Natural killer cell (primary cell): ENCODE data around the gene SH3RF2. TPM values are rescaled to one million over a fixed set of nuclear protein-coding genes. Genes with fewer than 3 reads are reported as not detected.

ENCODE experiments used
- ATAC-seq, 3 donors: fragments of 150-1000 bp in 2 of 3; fragments of 200-7000 bp in 1 of 3; cut with Tn5 transposase; 1 replicate in 1 of 3; 2 replicates in 2 of 3; pipeline ENCODE4 v1.10.0; 2021; ENCODE audit warnings: mild to moderate bottlenecking in 2 of 3, moderate library complexity in 2 of 3
- DNase-seq, 2 donors: peaks; one replicate each; pipeline versions ENCODE4 v3.0.0 to v3.0.0-alpha.2; 2013 to 2021; ENCODE audit warnings: mixed read lengths in 1 of 2
- H3K27ac ChIP-seq: one replicate; pipeline ENCODE4 v1.5.1; 2013; ENCODE audit warnings: mild to moderate bottlenecking, low read length
- H3K27me3 ChIP-seq: one replicate; pipeline ENCODE4 v1.6.1; 2013; ENCODE audit warnings: low read length; ENCODE audit not compliant: control insufficient read depth, insufficient read depth
- H3K36me3 ChIP-seq: one replicate; pipeline ENCODE4 v1.6.1; 2013; ENCODE audit warnings: low read length; ENCODE audit not compliant: control insufficient read depth, insufficient read depth
- H3K4me1 ChIP-seq: one replicate; pipeline ENCODE4 v1.6.1; 2013; ENCODE audit warnings: low read length; ENCODE audit not compliant: control insufficient read depth, insufficient read depth
- H3K4me3 ChIP-seq: one replicate; pipeline ENCODE4 v1.5.1; 2013; ENCODE audit warnings: low read length
- H3K9me3 ChIP-seq: one replicate; pipeline ENCODE4 v1.6.1; 2013; ENCODE audit warnings: low read length; ENCODE audit not compliant: control insufficient read depth, insufficient read depth
- H3K27ac Mint-ChIP-seq, 2 donors: one replicate each; pipeline ENCODE4 v1.8.0; 2022; ENCODE audit warnings: mild to moderate bottlenecking in 2 of 2, mixed read lengths in 2 of 2, moderate library complexity in 1 of 2
- H3K27me3 Mint-ChIP-seq, 2 donors: one replicate each; pipeline ENCODE4 v1.8.0; 2022; ENCODE audit warnings: low read depth in 2 of 2, mixed read lengths in 2 of 2
- H3K36me3 Mint-ChIP-seq: one replicate; pipeline ENCODE4 v1.8.0; 2022; ENCODE audit warnings: mixed read lengths
- H3K4me1 Mint-ChIP-seq, 2 donors: one replicate each; pipeline ENCODE4 v1.8.0; 2022; ENCODE audit warnings: mixed read lengths in 2 of 2
- H3K4me3 Mint-ChIP-seq: one replicate; pipeline ENCODE4 v1.8.0; 2022; ENCODE audit warnings: mild to moderate bottlenecking, moderate library complexity, mixed read lengths
- H3K9me3 Mint-ChIP-seq, 2 donors: one replicate each; pipeline ENCODE4 v1.8.0; 2022; ENCODE audit warnings: mixed read lengths in 2 of 2
- WGBS: methylation state at CpG from one replicate; pipeline ENCODE4 v1.1.7; 2013; ENCODE audit warnings: missing lambda C conversion rate; ENCODE audit not compliant: insufficient coverage; 5-methylcytosine and 5-hydroxymethylcytosine counted together
- intact Hi-C: fragments of 100-400 bp; cut with micrococcal nuclease; formaldehyde crosslinking; loops from one replicate; pipeline ENCODE4 v1.14.2; 2022
- total RNA-seq, 4 donors: library from RNA; stranded (reverse); fragments of 120-200 nt in 1 of 4; gene quantifications; one replicate each; pipeline versions ENCODE4 v1.2.3 to v1.2.4, GENCODE V29; 2013 to 2022
- TF ChIP-seq, protein P1 (sequence below): fragments of 200-600 bp; IDR thresholded peaks from one replicate; pipeline ENCODE4 v1.8.0; 2022; ENCODE audit warnings: antibody characterized with exemption

Gene SH3RF2
- total RNA-seq, 3 donors from 2014 or later (not counting 1 experiment from before 2014, with no cell fraction given), result 0.28 to 0.35 TPM; not detected in 1

- no peaks in the 10 kb centered on the region for H3K9me3 ChIP-seq
- intact Hi-C loops, result no loop called here
- no peaks in the 10 kb centered on the region for H3K36me3 ChIP-seq
- no peak overlapping the region for H3K4me3 ChIP-seq
- H3K27me3 Mint-ChIP-seq, result peaks cover 0 to 9% of the 10 kb centered on the region in 2 donors
- H3K4me3 Mint-ChIP-seq, result no peak overlapping the region
- no peak for DNase-seq
- no peak overlapping the region for H3K27ac Mint-ChIP-seq
- H3K4me1 Mint-ChIP-seq, result no peaks in the 10 kb centered on the region
- WGBS, result 97% methylated on average over 3 of the region's 3 CpGs
- no peaks in the 10 kb centered on the region for H3K9me3 Mint-ChIP-seq
- no peaks in the 10 kb centered on the region for H3K27me3 ChIP-seq
- no peaks in the 10 kb centered on the region for H3K36me3 Mint-ChIP-seq
- ATAC-seq, result no peak
- H3K4me1 ChIP-seq, result no peaks in the 10 kb centered on the region
- H3K27ac ChIP-seq, result no peak overlapping the region
- TF ChIP-seq, protein P1, sequence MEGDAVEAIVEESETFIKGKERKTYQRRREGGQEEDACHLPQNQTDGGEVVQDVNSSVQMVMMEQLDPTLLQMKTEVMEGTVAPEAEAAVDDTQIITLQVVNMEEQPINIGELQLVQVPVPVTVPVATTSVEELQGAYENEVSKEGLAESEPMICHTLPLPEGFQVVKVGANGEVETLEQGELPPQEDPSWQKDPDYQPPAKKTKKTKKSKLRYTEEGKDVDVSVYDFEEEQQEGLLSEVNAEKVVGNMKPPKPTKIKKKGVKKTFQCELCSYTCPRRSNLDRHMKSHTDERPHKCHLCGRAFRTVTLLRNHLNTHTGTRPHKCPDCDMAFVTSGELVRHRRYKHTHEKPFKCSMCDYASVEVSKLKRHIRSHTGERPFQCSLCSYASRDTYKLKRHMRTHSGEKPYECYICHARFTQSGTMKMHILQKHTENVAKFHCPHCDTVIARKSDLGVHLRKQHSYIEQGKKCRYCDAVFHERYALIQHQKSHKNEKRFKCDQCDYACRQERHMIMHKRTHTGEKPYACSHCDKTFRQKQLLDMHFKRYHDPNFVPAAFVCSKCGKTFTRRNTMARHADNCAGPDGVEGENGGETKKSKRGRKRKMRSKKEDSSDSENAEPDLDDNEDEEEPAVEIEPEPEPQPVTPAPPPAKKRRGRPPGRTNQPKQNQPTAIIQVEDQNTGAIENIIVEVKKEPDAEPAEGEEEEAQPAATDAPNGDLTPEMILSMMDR, result no peak
Measured at GRCh38 chr5:145948047-145948446, 11.7 kb downstream of the SH3RF2 start.

DNA sequence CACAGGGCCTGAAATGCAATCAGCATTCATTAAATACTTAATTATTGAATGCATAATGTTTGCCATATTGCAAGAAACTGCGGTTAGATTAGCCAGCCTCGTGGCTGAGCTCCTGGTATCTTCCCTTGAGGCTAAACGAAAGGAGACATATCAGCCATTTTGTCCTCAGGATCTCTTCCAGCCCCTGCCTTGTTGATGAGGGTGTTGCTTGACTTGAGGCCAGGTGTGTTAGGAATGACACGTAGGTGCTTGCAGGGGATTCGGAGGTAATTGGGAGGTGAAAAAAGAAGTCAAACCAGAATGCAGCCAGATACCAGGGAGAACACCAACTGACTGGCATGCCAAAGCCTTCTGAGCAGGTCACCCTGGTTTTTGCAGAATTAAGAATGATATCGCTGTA lies 12.5 kb downstream of the SH3RF2 start:
- no peak for ATAC-seq
- Histone ChIP-seq H3K4me1 (no peaks in the 10 kb centered on the region), H3K27me3 (no peaks in the 10 kb centered on the region), H3K4me3 (no peak overlapping the region), H3K36me3 (no peaks in the 10 kb centered on the region), H3K9me3 (no peaks in the 10 kb centered on the region), H3K27ac (no peak overlapping the region)
- Mint-ChIP-seq H3K9me3 (no peaks in the 10 kb centered on the region), H3K4me1 (no peaks in the 10 kb centered on the region), H3K36me3 (no peaks in the 10 kb centered on the region), H3K27ac (no peak overlapping the region), H3K27me3 (peaks cover 0 to 9% of the 10 kb centered on the region in 2 donors), H3K4me3 (no peak overlapping the region)
- no peak for DNase-seq
- 88% methylated on average over 6 of the region's 6 CpGs for WGBS
- TF ChIP-seq, protein P1, result no peak
- intact Hi-C loops, result no loop called here

DNA sequence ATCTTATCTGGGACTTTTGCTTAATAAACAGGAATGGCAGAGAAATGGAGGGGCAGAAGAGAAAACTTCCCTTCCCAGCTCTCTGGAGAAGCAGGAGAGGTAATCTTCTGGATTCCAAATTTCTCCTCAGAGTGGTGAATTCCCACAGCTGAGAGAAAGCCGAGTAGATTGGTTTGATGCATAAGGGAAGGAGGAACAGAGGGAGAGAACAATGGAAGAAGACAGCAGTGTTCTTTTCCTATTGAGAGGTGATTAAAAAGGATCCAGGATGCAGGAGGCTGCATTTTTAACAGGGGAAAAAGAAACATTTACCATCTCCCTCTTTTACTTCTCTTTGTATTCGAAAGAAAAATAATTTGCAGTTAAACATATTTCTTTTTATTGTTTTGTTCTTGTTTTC lies 13.1 kb downstream of the SH3RF2 start:
- no peaks in the 10 kb centered on the region for H3K27me3 ChIP-seq
- H3K36me3 ChIP-seq, result no peaks in the 10 kb centered on the region
- H3K4me3 ChIP-seq, result no peak overlapping the region
- H3K27ac Mint-ChIP-seq, result no peak overlapping the region
- no peak overlapping the region for H3K27ac ChIP-seq
- TF ChIP-seq, protein P1, result no peak
- ATAC-seq (no peak), DNase-seq (no peak)
- no peaks in the 10 kb centered on the region for H3K9me3 ChIP-seq
- H3K36me3 Mint-ChIP-seq, result no peaks in the 10 kb centered on the region
- H3K4me1 ChIP-seq, result no peaks in the 10 kb centered on the region
- H3K9me3 Mint-ChIP-seq, result no peaks in the 10 kb centered on the region
- WGBS, result 62% methylated on average over 1 of the region's 2 CpGs
- intact Hi-C loops, result no loop called here
- H3K27me3 Mint-ChIP-seq, result peaks cover 0 to 7% of the 10 kb centered on the region in 2 donors
- H3K4me1 Mint-ChIP-seq, result no peaks in the 10 kb centered on the region
- H3K4me3 Mint-ChIP-seq, result no peak overlapping the region

DNA sequence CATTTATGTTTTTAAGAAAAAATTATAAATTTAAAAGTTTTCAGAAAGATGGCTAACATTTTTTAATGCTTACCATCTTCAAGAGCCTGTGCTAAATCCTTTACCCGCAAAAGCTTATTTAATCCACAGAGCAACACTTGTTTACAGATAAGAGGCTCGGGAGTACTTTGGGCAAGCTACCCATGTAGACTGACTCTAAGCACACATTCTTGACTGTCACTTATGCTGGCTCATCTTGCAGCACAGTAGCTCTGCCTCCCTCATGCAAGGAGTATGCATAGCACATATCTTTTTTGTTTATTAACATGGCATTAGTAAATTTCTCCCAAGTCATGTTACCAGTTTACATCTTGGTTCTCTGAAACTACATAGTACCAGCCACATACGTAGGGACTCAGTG lies 14.7 kb downstream of the SH3RF2 start:
- no peaks in the 10 kb centered on the region for H3K27me3 ChIP-seq
- no peaks in the 10 kb centered on the region for H3K36me3 ChIP-seq
- WGBS, result 87% methylated on average over 3 of the region's 3 CpGs
- intact Hi-C loops, result no loop called here
- H3K4me3 ChIP-seq, result no peak overlapping the region
- H3K27ac ChIP-seq, result no peak overlapping the region
- Mint-ChIP-seq H3K9me3 (no peaks in the 10 kb centered on the region), H3K4me1 (no peaks in the 10 kb centered on the region), H3K36me3 (no peaks in the 10 kb centered on the region), H3K27me3 (peaks cover 0 to 7% of the 10 kb centered on the region in 2 donors), H3K27ac (no peak overlapping the region), H3K4me3 (no peak overlapping the region)
- no peaks in the 10 kb centered on the region for H3K9me3 ChIP-seq
- TF ChIP-seq, protein P1, result no peak
- DNase-seq (no peak), ATAC-seq (no peak)
- no peaks in the 10 kb centered on the region for H3K4me1 ChIP-seq
